HG02798 (cell line): ENCODE data around the gene RNU6-1.

Source experiments
- ATAC-seq: cut with Tn5 transposase; IDR thresholded peaks from one replicate; pipeline ENCODE4 v1.9.1; 2021; ENCODE audit warnings: mild to moderate bottlenecking; ENCODE audit not compliant: unreplicated experiment, poor library complexity

RNU6-1 gene

GRCh38 chr15:67805008-67805665, 34.7 kb downstream of the RNU6-1 start:
- ATAC-seq, result no peak

DNA sequence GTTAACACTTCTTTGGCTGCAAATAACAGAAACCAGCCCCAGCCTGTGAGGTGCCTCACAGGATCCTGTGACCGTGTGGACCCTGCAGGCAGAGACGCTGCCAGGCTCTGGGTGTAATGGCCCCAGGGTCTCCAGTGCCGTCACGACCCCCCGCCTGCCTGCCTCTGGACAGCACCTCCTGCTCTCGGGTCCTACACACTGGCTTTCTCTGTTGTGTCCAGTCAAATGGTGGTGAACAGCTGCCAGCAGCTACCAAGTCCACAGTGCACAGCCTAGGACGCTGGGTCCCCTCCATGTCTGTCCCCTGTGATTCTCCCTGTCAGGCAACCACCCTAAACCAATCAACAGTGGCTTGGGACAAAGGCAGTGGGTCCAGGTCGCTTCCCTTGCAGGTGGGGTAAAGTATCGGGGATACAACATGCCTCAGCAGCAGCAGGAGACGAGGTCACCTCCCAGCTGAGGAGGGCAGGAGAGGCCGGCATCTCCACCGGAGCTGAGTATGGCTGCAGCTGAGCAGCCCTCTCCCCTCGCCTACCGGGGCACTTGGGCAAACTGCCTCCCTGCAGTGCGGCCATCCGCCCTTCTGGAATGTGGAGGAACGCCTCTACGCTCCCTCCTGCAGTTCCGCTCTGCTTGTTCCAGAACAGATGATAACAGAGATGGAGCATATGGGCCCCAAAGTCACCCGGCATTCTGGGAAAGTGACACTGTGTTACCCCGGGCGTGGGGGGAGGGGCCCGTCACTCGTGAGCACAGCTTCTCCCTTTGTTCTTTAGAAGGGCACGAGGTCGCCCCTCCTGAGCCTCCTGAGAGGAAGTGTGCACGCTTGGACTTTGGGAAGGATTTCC, 35.6 kb downstream of the RNU6-1 start:
- ATAC-seq, result no peak

GRCh38 chr15:67803299-67803698, 36.5 kb downstream of the RNU6-1 start:
- no peak for ATAC-seq

DNA sequence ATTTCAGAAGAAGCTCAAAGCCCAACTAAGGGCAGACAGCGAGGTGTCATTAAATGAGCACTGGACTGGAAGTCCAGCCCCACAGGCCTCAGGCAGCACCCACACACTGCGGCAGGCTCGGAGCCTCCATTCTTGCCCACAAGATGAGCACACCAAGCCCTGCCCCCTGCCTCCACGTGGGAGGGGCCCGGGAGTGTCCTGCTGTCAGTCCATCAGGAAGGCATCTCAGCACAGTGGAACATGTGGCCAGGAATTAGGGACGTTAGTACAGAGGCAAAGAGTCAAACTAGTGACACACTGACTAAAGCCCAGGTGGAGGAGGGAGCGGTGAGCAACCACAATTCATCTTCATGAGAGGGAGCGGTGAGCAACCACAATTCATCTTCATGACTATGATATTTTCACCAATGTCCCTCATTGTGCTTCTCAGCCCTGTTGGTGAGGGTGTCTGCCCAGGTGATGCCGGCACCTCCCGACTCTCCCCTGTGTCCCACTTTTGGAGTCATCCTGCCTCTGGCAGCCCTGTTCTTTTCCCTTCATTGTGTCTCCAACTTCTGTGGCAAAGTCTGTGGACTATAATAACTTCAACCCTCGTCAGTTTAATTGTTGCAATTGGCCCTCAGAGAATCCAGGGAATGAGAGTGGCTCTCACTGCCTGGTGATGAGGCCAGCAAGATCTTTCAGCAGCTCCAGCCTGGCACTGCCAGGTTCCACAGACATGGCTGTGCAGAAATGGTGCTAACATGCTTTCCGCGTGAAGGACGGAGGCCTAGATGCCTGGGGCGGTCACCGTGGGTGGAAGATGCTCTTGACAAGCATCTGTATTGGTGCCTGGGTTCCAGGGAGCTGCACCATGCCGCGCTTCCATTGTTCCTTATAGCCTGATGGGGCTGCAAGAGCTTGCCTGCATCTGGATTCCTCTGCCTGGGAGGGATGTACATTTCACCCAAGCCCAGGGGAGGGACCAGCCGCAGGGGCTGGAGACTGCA, 37.6 kb downstream of the RNU6-1 start:
- no peak for ATAC-seq

GRCh38 chr15:67801142-67801541, 38.7 kb downstream of the RNU6-1 start:
- no peak for ATAC-seq

GRCh38 chr15:67799801-67800205, 40.0 kb downstream of the RNU6-1 start:
- no peak for ATAC-seq

- ATAC-seq, result no peak
These were observed 43.4 kb downstream of the RNU6-1 start for GRCh38 chr15:67796196-67797127.

DNA sequence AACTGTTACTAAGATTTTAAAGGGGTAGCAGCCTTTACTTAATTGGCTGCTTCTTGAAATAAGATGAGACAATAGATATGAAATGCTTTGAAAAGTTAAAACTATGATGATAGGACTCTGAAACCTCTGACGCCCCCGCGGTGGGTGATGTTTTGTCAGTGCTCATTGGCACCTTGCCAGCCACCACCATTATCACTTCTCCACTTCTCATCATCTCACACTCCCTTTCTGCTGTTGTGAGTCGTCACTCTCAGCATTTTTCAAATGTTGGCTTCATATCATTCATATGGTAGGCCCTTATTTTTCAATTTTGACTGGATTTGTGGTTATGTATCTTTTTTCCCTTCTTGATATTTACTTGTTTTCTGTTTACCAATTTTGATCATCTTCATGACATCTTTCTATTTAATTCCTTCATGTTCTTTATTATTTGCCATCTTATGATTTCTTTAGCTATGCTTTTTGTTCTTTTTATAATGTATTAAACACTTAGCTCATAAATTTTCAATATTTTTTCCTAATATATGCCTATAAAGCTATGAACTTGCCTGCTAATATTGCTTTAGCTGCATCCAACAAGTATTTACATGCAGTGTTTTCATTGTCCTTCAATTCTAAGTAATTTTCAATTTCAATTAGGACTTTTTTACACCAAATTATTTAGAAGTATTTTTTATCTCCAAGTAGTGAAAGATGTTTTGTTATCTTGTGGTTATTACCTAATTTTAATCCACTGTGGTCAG, 44.8 kb downstream of the RNU6-1 start:
- ATAC-seq, result no peak

DNA sequence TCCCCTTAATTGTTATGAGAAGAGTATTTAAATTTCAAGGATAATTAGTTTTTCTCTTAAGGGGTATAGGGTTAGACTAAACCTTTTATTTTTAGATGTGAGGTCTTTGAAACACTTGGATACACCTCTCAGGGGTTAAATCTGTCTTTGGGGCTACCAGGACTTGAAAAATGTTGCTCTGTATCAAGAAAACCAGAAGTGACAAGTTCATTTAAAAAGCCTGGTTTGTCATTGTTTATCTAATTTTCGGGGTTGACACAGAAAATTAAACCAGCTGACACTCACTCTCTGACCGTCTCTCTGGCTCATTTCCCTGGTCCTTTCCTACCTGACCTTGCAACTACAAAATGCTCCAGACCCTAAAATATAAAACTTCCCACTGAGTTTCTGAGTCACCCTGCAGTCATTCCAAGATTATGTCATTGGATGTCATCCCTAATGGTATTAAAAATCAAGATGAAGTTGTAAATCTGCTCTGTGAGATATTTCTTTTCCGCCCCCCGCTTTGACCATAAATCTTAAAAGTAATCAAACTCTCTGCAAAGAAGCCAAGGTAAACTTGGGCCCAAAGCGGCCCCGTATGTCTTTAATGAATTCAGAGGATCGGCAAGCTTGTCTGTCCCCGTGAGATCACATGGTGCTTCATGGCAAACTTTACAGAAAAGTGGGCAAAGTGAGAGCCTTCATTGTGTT, 47.4 kb downstream of the RNU6-1 start:
- ATAC-seq, result no peak

GRCh38 chr15:67790610-67791319, 49.1 kb downstream of the RNU6-1 start:
- no peak for ATAC-seq
